ENCODE data around the gene SLC30A7. TPM values are rescaled to one million over a fixed set of nuclear protein-coding genes. Genes with fewer than 3 reads are reported as not detected.
"Not testable (repeated sequence)": the region's sequence is repeated elsewhere in the genome, so short reads cannot be mapped to it uniquely, and the experiment has no call there.

The SLC30A7 gene
- total RNA-seq, 2 donors from 2014 or later, result 21.7 to 26.2 TPM

DNA sequence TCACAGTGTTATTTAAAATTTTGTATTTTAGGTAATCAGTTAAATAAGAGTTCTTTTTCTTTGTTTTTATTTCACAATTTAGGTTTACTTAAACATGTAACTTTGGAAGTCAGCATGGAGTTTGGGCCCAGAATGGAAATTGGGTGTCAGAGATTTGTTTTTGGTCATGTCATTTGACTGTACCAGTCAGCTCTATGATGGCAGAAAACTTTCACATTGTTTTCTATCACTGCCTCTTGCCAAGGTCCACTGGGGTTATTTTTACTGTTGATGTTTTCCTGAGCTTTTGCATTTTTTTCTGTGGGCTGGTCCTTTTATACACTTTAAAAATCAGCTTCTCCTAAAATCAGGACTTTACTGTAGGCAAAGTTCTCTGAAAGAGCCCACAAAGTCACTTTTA, 54.4 kb downstream of the SLC30A7 start:
- no peak overlapping the region for H3K27ac Mint-ChIP-seq
- H3K36me3 ChIP-seq (ENCODE audit: control insufficient read depth, insufficient read depth, low read length), result peaks cover 16% of the 10 kb centered on the region
- no peak overlapping the region for H3K9ac ChIP-seq (ENCODE audit: extremely low read depth, low read length, poor library complexity, severe bottlenecking)
- DNase-seq, result no peak
- no peak overlapping the region for H3K27ac ChIP-seq (ENCODE audit: low read depth, low read length)
- H3K27me3 ChIP-seq (ENCODE audit: control insufficient read depth, insufficient read depth, low read length, poor library complexity, severe bottlenecking), result no peaks in the 10 kb centered on the region
- H3K27me3 Mint-ChIP-seq (ENCODE audit: insufficient read depth), result no peaks in the 10 kb centered on the region
- TF ChIP-seq, protein P1, sequence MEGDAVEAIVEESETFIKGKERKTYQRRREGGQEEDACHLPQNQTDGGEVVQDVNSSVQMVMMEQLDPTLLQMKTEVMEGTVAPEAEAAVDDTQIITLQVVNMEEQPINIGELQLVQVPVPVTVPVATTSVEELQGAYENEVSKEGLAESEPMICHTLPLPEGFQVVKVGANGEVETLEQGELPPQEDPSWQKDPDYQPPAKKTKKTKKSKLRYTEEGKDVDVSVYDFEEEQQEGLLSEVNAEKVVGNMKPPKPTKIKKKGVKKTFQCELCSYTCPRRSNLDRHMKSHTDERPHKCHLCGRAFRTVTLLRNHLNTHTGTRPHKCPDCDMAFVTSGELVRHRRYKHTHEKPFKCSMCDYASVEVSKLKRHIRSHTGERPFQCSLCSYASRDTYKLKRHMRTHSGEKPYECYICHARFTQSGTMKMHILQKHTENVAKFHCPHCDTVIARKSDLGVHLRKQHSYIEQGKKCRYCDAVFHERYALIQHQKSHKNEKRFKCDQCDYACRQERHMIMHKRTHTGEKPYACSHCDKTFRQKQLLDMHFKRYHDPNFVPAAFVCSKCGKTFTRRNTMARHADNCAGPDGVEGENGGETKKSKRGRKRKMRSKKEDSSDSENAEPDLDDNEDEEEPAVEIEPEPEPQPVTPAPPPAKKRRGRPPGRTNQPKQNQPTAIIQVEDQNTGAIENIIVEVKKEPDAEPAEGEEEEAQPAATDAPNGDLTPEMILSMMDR (conservative IDR thresholded peaks at IDR 0.05), result no peak
- H3K4me3 Mint-ChIP-seq, result no peak overlapping the region
- no peak overlapping the region for H3K4me3 ChIP-seq (ENCODE audit: low read length)
- peaks cover 54% of the 10 kb centered on the region for H3K36me3 Mint-ChIP-seq (ENCODE audit: low read depth)
- H3K4me1 ChIP-seq (ENCODE audit: control insufficient read depth, insufficient read depth, low read length), result peaks cover 8% of the 10 kb centered on the region
- H3K9me3 ChIP-seq (ENCODE audit: control insufficient read depth, low read length), result no peaks in the 10 kb centered on the region
- peaks cover 32% of the 10 kb centered on the region for H3K4me1 Mint-ChIP-seq
- H3K9me3 Mint-ChIP-seq, result peaks cover 21% of the 10 kb centered on the region

DNA sequence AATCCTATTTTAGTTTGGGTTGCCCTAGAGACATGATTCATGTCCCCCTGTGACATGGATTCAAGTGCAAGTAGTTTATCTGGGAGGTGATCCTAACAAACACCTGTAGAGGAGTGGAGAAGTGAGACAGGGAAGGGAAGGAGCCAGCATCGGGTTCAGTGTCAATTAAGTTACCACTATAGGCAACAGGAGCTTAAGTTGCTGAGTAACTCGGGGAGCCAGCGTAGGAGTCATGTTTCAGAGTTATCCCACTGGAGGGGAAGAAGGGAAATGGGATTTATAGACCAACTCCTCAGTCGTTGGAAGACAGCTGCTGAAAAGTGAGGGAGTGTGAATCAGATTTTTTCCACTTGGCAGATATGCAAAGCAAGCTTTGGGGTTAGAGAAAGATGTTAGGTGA, 54.9 kb downstream of the SLC30A7 start:
- H3K27ac Mint-ChIP-seq, result peak overlapping the region; percentile 14
- H3K9ac ChIP-seq (ENCODE audit: extremely low read depth, low read length, poor library complexity, severe bottlenecking), result no peak overlapping the region
- peak; percentile 46 for DNase-seq

GRCh38 chr1:100952104-100952745, 56.3 kb downstream of the SLC30A7 start:
- 93 to 100% methylated on average over 3 to 4 of the region's 4 CpGs for WGBS, 2 experiments (ENCODE audit: insufficient coverage in 1 of 2, insufficient read length in 1 of 2)
- peaks cover 28% of the 10 kb centered on the region for H3K36me3 ChIP-seq (ENCODE audit: control insufficient read depth, insufficient read depth, low read length)
- Mint-ChIP-seq H3K27ac (no peak overlapping the region), H3K4me1 (peaks cover 33% of the 10 kb centered on the region), H3K27me3 (ENCODE audit: insufficient read depth) (no peaks in the 10 kb centered on the region), H3K36me3 (ENCODE audit: low read depth) (peaks cover 36% of the 10 kb centered on the region), H3K4me3 (no peak overlapping the region), H3K9me3 (peaks cover 18% of the 10 kb centered on the region)
- no peak for DNase-seq
- no peak overlapping the region for H3K4me3 ChIP-seq (ENCODE audit: low read length)
- TF ChIP-seq, protein P1 (conservative IDR thresholded peaks at IDR 0.05), result no peak
- no peaks in the 10 kb centered on the region for H3K27me3 ChIP-seq (ENCODE audit: control insufficient read depth, insufficient read depth, low read length, poor library complexity, severe bottlenecking)
- H3K27ac ChIP-seq (ENCODE audit: low read depth, low read length), result no peak overlapping the region
- peaks cover 8% of the 10 kb centered on the region for H3K4me1 ChIP-seq (ENCODE audit: control insufficient read depth, insufficient read depth, low read length)
- H3K9me3 ChIP-seq (ENCODE audit: control insufficient read depth, low read length), result no peaks in the 10 kb centered on the region
- no peak overlapping the region for H3K9ac ChIP-seq (ENCODE audit: extremely low read depth, low read length, poor library complexity, severe bottlenecking)

More for the DNA sequence above, 54.9 kb downstream of the SLC30A7 start:
- Histone ChIP-seq H3K4me1 (ENCODE audit: control insufficient read depth, insufficient read depth, low read length) (peaks cover 8% of the 10 kb centered on the region), H3K36me3 (ENCODE audit: control insufficient read depth, insufficient read depth, low read length) (peaks cover 16% of the 10 kb centered on the region), H3K27me3 (ENCODE audit: control insufficient read depth, insufficient read depth, low read length, poor library complexity, severe bottlenecking) (no peaks in the 10 kb centered on the region), H3K9me3 (ENCODE audit: control insufficient read depth, low read length) (no peaks in the 10 kb centered on the region), H3K4me3 (ENCODE audit: low read length) (no peak overlapping the region), H3K27ac (ENCODE audit: low read depth, low read length) (no peak overlapping the region)
- Mint-ChIP-seq H3K4me1 (peaks cover 33% of the 10 kb centered on the region), H3K27me3 (ENCODE audit: insufficient read depth) (no peaks in the 10 kb centered on the region), H3K4me3 (no peak overlapping the region), H3K36me3 (ENCODE audit: low read depth) (peaks cover 50% of the 10 kb centered on the region), H3K9me3 (peaks cover 21% of the 10 kb centered on the region)
- TF ChIP-seq, protein P1 (conservative IDR thresholded peaks at IDR 0.05), result no peak
- 56 to 66% methylated on average over 4 of the region's 4 CpGs for WGBS, 2 experiments (ENCODE audit: insufficient coverage in 1 of 2, insufficient read length in 1 of 2)

DNA sequence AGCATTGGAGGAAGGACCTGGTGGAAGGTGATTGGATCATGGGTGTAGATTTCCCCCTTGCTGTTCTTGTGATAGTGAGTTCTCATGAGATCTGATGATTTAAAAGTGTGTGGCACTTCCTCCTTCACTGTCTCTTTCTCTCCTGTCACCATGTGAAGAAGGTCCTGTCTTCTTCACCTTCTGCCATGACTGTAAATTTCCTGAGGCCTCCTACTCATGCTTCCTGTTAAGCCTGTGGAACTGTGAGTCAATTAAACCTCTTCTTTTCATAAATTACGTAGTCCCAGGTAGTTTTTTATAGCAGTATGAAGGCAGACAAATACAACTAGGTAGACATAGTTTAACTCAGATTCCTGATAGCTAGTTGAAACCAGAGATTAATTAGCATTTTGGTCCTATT, 57.1 kb downstream of the SLC30A7 start:
- Mint-ChIP-seq H3K9me3 (peaks cover 11% of the 10 kb centered on the region), H3K4me1 (peaks cover 33% of the 10 kb centered on the region), H3K36me3 (ENCODE audit: low read depth) (peaks cover 31% of the 10 kb centered on the region)
- not testable (repeated sequence) for H3K27me3 Mint-ChIP-seq (ENCODE audit: insufficient read depth); H3K9me3 ChIP-seq (ENCODE audit: control insufficient read depth, low read length); H3K4me1 ChIP-seq (ENCODE audit: control insufficient read depth, insufficient read depth, low read length); H3K27me3 ChIP-seq (ENCODE audit: control insufficient read depth, insufficient read depth, low read length, poor library complexity, severe bottlenecking); H3K4me3 ChIP-seq (ENCODE audit: low read length); DNase-seq; H3K9ac ChIP-seq (ENCODE audit: extremely low read depth, low read length, poor library complexity, severe bottlenecking); H3K27ac ChIP-seq (ENCODE audit: low read depth, low read length); H3K27ac Mint-ChIP-seq; H3K4me3 Mint-ChIP-seq
- 96% methylated on average over 1 of the region's 1 CpG; no CpG with 5 or more reads in 1 of the 2 experiments for WGBS, 2 experiments (ENCODE audit: insufficient coverage in 1 of 2, insufficient read length in 1 of 2)
- peaks cover 28% of the 10 kb centered on the region for H3K36me3 ChIP-seq (ENCODE audit: control insufficient read depth, insufficient read depth, low read length)

Data from endodermal cell (in vitro differentiated cells).